NCI-H2107 treated with DMSO at 0.1 percent for 48 hours (cell line): ENCODE data around the gene MDM4.
"Not testable (repeated sequence)": the region's sequence is repeated elsewhere in the genome, so short reads cannot be mapped to it uniquely, and the experiment has no call there.

Experiments used
- DNase-seq: peaks from one replicate; lab custom pipeline; 2025; ENCODE audit not compliant: unreplicated experiment; lab: John Stamatoyannopoulos, UW

Gene MDM4

DNA sequence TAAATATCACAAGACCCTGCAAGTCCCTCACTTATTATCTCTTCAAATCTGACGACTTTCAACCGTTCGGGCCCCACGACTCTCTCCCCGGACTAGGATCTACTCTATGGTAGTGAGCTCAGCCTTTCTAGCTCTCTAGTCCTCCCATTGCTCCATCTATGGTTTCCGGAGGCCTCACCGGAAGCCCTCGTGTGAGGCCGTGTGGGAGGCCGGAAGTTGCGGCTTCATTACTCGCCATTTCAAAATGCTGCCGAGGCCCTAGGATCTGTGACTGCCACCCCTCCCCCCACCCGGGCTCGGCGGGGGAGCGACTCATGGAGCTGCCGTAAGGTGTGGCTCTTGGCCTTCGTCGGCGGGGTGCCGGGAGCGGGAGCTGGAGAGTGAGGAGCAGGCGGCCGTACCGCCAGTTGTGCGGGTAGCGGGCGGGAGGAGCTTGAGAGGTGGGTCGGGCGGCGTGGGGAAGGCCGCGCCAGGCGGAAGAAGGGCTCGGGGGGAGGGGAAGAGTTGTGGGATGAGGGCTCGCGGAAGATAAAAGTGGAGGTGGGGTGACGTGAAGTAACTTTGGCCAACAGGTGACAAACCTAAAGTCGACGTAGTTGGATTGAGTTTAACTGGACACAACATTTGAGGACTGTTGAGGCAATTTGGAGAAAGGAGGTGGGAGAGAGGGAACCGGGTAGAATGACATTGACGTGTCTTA lies at the start of gene MDM4:
Gene MDM4, plus strand, starts transcription at position 227 of the 700 bp plus-strand sequence. CDS start 9,113 bp downstream, outside the sequence.
- peak; percentile 98 for DNase-seq

DNA sequence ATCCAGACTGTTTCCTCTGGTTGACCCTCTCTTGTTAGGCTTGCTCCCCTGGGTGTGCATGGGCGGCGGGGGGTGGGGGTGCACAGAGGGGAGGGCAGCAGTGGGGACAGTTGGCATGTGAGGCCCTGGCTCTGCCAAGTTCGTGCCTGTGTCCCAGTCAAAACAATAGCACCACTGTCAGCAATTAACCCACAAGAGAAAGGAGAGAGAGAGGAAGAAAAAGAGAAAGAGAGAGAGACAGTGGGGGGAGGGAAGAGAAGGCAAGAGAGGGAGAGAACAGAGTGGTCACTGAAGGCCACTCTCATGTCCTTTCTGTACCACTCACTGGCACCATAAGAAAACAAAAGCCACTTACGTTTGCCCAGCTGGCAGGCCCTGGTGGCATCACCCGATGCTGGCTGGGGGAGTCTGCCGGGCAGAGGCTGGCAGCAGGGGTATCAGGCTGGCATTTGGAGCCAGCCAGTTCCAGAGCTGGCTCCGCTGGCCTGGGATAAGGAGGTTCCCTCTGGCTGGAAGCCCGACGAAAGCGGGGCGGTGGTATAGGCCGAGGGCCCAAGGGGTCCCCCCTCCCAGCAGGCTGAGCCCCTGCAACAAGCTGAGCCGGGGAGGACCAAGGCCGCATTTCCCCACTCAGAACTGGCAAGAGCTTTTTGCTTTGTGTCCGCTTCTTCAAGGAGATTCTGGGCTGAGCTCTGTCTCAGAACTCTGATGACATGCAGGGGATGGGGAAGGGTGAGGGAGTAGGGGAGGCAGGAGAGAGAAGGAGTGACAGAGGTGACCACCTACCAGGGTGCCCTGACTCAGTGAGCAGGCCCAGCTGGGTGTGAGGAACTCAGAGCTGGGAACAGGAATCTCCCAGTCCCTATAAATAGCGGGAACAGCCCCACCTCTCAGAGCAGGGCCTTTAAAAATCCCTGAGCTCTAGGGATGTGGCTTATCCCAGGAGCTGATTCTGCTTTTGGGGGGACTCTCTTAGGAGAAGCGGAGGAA lies 49.5 kb upstream of the MDM4 start:
- DNase-seq: no peak

- DNase-seq: no peak
These were observed 48.0 kb upstream of the MDM4 start for GRCh38 chr1:204468206-204468605.

DNA sequence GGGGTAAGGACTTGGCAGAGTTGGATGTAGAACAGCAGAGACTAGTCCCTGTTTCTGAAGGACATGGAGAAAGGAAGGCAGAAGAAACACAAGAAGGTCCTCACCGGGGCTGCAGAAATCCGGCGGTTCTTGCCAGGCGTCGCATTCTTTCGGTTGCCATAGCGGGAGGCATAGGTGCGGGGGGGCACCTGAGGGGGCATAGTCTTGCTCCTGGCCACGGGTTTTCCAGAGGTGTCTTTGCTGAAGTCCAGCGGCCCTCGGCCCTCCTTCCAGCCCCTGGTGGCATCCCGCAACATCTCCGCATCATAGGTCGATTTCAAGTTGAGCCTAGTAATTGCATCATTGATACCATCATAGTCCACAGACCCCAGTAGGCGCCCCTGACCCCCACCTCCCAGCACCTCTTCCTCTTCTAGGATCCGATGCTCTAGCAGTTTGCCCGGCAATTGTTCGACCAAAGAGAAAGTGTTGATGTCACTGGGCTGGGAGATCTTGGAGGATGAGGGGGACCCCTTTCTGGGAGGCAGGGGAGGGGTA lies 47.4 kb upstream of the MDM4 start:
- DNase-seq: no peak

GRCh38 chr1:204469304-204469703 lies 46.9 kb upstream of the MDM4 start:
- DNase-seq: no peak

DNA sequence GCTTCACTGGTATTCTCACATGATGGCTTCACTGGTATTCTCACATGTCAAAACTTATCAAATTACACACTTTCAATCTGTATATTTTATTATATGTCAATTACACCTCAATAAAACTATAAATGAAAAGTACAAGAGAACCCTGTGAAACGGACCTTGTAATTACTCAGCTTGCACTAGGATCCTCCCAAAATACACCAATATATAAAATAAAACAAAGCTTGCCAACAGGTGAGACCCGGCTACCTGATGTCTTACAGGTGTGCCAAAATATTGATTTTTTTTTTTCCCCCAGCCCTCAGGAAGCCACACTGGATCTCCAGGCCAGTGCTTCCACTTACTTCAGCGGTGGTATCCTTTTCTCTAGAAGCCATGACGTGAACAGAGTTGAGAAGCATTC lies 44.5 kb upstream of the MDM4 start:
- no peak for DNase-seq

DNA sequence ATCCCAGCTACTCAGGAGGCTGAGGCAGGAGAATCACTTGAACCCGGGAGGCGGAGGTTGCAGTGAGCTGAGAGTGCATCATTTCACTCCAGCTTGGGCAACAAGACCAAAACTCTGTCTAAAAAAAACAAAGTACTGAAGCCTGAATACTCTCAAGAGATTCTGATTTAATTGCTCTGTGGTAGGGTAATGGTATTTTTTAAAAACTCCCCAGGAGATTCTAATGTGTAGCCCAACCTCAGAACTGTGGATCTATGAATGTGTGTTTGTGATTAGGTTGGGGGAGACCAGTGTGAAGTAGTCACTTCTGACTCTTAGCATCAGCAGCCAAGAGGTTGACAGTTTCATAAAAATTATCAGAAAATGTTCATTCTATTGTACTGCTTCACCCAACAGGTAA lies 43.5 kb upstream of the MDM4 start:
- no peak for DNase-seq

- no peak for DNase-seq
These were observed 42.7 kb upstream of the MDM4 start for GRCh38 chr1:204473400-204473965.

GRCh38 chr1:204475656-204476432 lies 40.4 kb upstream of the MDM4 start:
- DNase-seq: no peak

- no peak for DNase-seq
These were observed 39.6 kb upstream of the MDM4 start for GRCh38 chr1:204476563-204476962.

DNA sequence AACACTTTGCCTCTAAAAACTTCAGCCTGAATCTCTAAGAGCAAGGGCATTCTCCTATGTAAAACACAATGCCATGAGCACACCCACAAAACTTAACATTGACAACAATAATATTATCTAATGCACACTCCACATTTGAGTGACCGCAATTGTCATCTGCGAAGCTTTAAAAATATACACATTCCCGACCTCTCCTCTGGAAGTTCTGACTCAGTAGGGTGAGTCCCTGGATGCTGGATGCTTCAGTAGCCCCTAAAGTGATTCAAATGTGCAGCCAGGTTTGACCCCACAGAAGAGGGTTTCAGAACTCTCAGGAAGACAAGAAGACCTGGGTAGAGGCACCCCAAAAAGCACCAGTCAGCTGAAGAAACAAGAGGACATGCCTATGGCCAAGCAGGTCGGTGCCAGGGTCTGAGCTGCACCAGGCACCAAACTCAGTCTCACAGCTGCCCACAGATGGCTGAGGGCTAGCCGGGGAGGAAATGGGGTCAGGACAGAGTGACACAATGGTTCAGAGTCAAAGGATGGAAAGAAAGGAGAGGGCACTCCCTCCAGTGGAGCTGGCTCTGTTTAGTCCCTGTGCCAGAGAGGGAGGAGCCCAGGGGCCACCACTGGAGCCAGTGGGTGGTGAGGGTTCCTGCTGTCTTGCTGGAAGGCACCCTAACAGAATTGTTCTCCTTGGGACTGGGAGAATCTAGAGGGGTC lies 39.0 kb upstream of the MDM4 start:
- no peak for DNase-seq

GRCh38 chr1:204478172-204478899 lies 37.9 kb upstream of the MDM4 start:
- no peak for DNase-seq

DNA sequence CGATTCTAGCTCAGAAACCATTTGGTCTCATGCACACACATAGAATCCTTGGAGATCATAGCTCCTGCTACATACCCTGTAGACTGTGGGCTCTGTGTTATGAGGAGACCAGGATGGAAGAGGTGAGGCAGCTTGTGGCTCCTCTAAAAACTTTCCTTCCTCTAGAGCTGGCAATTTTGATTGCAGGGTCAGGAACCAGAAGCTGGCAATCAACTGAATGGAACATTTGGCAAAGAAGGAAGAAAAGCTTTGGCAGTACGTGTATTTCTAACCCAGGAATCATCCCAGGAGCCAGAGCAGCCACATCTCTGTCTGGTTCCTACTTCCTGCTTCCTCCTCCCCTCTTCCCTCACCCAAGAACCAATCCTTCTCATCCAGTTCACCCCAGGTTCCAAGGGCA lies 37.3 kb upstream of the MDM4 start:
- no peak for DNase-seq

DNA sequence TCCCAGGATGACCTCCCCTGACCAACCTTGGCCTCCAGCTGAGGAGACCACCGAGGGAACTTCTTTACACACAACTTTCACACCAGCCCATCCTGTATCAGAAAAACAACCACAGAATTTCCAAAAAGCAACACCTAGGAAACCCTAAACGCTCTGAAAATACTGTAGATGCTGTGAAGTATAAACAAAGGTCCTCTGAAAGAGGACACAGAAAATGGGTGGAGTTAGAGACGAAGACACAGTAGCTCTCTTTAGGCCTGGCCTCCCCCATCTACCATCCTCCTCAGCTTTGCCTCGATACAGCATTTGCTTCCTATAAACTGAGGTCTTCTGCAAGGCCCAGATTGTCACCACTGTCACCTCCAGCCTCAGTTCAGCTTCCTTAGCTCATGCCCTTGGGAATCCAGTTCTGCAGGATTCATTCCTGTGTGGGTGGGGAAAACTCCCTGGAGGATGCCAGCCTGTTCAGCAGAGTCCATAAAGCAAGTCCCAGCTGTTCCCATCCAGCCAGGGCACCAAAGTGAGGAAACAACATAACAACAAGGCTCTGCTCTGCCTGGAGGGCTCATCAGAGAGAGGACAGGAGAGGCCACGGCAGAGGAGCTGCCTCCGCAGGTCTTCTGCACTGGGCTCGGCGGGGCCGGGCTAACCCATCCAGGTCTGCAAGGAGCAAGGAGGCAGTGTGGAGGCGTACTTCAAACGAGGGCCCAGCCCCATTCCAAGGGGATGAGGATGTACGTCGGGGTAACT lies 36.6 kb upstream of the MDM4 start:
- DNase-seq: no peak

GRCh38 chr1:204480515-204480914 lies 35.7 kb upstream of the MDM4 start:
- DNase-seq: peak; percentile 58

DNA sequence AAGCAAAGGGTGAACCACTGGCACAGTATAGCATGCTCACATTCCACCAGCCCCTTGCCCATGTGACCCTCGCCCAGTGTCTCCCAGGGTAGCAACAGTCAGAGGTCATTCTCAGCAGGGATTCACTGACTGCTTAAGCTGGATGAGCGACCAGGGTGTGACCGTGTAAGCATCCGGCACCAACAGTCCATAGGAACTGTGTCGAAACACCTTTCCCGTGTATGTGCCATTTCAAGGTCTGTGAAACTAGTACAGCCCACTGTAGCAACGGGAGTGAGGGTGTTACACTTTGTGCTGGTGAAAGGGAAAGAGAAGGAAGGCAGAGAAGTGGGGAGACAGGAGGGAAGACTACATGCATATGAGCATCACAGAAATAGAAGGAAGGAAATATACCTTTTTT lies 32.4 kb upstream of the MDM4 start:
- DNase-seq: no peak

GRCh38 chr1:204486513-204487255 lies 29.5 kb upstream of the MDM4 start:
- not testable (repeated sequence) for DNase-seq

- DNase-seq: no peak
These were observed 29.0 kb upstream of the MDM4 start for GRCh38 chr1:204487256-204487615.
